Fibroblast of peridontal ligament (primary cell): ENCODE results near the gene ABCF3.
A peak's percentile ranks its signal among the peaks of the same experiment; 100 is the strongest.

Experiments used
- DNase-seq: peaks from one replicate; pipeline ENCODE4 v3.0.0-alpha.2; 2010; ENCODE audit errors: extremely low read depth

The ABCF3 gene

DNA sequence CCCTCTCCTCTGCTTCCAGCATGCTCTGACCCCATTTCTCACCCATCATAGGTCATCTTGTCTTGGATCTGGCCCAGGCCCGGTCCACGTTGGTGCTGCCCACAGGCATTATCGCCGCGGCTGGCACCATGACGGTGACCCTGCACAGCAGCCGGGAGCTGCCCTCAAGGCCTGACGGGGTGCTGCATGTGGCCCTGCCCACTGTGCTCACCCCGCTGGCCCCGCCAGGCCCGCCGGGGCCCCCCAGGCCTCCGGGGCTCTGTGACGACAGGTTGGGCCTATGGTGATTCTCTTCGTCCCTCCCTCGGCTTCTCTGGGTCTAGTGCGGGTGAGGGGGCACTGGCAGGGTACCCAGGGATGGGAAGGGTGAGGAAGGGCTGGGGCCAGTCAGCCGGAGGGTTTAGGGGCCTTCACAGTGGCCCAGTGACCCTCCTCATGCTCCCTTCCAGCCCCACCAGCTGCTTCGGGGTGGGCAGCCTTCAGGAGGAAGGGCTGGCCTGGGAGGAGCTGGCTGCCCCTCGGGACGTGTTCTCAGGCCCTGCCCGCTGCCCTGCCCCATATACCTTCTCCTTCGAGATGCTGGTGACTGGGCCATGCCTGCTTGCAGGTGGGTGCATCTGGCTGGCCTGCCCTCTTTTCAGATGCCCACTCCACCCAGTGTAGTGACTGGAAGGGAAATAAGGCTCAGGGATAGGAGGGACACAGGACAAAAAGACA lies 47.3 kb downstream of the ABCF3 start:
- DNase-seq = no peak

DNA sequence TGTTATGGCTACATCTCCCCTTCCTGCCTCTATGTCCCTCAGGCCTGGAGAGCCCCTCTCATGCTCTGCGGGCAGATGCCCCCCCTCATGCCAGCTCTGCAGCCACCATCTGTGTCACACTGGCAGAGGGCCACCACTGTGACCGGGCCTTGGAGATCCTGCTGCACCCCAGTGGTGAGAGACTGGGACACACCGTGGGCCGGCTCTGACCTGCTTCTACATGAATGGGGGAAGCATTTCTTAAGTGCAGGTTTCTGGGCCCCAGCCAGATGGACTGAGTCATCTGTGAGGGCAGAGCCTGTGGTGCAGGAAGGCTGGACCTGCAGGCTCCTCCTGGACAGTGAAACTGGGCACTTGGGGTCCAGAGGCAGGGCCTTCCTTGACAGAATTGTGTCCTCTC lies 48.2 kb downstream of the ABCF3 start:
- peak; percentile 51 for DNase-seq

DNA sequence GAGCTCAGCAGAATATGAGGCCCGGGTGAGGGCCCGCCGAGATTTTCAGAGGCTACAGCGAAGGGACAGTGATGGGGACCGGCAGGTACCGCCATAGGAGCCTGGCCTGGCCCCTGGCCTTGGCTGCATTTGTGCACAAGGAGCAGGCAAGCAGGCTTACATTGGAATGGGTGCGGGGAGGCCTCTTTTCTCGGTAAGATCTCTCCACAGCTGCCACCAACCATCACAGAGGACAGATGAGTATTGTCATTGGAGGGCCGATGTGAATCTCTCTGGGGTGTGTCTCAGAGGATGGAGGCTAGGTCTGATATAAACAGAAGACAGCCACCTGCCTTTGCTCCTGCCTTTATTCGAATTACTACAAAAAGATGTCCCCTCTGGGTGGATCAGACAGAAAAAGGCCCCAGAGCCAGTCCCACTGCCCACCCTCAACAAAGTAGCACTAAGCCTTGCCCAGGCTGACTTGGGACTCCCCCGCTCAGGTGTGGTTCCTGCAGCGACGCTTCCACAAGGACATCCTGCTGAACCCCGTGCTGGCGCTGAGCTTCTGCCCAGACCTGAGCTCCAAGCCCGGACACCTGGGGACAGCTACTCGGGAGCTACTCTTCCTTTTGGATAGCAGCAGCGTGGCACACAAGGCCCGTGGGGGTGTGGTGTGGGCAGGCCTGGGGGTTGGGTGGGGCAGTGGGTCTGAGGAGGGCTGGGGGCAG lies 48.8 kb downstream of the ABCF3 start:
- no peak for DNase-seq

DNA sequence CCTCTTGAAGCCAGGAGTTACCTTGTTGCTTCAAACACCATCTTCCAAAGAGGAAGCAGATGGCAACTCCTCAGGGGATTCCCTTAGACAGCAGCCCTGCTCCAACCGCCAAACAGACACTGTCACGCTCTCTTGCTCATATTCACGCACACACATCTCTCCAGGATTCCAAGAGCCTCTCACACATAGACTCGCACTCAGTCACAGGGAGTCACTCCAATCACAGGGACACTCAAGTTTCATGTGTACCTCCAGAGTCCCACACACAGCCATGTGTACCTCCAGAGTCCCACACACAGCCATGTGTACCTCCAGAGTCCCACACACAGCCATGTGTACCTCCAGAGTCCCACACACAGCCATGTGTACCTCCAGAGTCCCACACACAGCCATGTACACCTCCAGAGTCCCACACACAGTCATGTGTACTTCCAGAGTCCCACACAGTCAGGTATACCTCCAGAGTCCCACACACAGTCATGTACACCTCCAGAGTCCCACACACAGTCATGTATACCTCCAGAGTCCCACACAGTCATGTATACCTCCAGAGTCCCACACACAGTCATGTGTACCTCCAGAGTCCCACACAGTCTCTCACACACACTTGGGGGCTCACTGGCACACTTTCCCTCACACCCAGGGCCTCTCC lies 49.5 kb downstream of the ABCF3 start:
- no peak for DNase-seq

DNA sequence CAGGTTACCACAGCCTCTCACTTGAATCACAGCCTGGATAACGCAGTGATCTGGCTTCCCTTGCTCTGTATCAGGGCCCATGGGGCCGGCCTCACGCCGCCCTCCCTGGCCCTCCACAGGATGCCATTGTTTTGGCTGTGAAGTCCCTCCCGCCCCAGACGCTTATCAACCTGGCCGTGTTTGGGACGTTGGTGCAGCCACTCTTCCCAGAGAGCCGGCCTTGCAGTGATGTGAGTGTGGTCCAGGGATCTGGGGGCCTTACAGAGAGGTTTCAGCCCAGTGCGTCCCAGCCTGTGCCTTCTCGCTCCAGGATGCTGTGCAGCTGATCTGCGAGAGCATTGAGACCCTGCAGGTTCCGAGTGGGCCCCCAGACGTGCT lies 50.0 kb downstream of the ABCF3 start:
- DNase-seq = no peak

DNA sequence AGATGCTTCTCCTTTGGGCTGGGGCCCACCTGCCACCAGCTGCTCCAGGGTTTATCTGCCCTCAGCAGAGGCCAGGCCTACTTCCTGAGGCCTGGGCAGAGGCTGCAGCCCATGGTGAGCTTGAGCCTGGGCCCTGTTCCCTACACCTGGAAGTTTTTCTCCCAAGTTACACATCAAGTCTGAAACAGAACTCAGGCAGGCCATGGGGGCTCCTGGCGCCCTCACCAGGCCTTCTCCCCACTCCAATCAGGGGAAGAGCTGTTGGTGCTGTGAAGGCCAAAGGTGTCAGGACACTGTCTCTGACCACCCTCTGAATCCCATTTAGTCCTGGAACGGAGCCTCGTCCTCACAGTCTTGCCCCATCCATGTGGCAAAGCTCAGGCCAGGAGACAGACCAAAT lies 50.6 kb downstream of the ABCF3 start:
- DNase-seq = no peak

DNA sequence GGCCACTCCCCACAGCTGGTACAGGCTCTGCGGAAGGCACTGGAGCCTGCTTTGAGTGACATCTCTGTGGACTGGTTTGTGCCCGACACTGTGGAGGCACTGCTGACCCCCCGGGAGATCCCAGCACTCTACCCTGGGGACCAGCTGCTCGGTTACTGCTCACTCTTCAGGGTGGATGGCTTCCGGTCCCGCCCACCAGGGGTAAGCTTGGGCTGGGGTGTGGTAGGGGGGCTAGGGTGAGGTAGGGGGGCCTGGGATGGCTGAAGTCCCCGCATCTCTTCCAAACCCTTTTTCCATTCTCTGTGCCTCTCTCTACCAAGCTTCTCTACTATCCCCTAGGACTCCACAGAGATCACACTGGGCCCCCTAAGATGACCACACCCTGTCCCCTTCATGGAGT lies 51.2 kb downstream of the ABCF3 start:
- no peak for DNase-seq

DNA sequence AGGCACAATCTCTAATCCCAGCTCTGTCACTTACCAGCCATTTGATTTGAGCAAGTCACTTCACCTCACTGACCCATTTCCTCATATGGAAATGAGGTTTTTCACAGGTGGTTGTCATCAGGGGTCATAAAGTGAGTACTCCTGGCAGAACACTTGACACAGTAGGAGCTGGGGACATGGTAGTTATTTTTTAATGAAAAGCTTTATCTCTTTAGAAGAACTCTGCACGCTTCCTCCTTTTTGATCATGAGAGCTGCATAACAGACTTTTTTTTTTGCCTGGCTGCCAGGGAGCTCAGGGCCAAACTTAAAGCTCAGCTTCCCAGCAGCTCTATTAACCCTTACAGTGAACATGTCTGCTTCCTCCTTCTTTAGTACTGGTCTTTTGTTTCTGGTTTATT lies 51.8 kb downstream of the ABCF3 start:
- DNase-seq = no peak

DNA sequence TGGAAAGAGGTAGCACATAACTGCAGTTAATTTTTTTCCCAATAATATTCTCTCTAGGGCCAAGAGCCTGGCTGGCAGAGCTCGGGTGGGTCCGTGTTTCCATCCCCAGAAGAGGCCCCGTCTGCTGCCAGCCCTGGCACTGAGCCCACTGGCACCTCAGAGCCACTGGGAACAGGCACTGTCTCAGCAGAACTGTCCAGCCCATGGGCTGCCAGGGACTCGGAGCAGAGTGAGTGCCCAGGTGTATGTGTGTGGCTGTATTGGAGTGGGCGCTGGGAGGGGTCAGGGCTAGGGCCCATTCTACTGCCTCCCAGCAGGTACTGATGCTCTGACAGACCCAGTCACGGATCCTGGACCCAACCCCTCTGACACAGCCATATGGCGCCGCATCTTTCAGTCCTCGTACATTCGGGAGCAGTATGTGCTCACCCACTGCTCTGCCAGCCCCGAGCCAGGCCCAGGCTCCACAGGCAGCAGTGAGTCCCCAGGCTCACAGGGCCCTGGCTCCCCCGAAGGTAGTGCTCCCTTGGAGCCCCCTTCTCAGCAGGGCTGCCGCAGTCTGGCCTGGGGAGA lies 52.3 kb downstream of the ABCF3 start:
- no peak for DNase-seq

DNA sequence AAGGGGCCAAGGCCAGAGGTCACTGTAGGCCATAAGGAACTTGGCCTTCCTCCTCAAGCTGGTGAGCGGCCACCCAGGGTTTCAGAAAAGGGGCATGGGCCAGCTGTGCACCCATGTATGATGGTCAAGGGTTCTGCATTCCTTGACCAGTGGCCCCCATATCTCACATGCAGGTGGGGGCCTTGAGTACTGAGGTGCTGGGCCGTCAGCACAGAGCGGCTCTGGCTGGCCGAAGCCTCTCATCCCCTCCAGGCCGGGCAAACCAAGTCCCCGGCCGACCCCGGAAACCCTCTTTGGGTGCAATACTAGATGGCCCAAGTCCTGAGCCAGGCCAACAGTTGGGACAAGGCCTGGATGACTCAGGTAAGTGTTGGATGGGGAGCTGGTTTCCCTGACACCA lies 53.2 kb downstream of the ABCF3 start:
- DNase-seq = no peak

DNA sequence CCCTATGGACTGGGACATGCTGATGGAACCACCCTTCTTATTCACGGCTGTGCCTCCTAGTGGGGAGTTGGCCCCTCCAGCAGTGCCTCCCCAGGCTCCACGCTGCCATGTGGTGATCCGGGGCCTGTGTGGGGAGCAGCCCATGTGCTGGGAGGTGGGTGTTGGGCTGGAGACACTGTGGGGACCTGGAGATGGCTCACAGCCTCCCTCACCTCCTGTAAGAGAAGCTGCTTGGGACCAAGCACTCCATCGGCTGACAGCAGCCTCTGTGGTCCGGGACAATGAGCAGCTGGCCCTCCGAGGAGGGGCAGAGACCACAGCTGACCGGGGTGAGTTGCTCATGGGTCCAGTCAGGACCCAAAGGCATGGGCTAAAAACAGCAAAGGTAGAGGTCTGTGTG lies 53.7 kb downstream of the ABCF3 start:
- DNase-seq = no peak

DNA sequence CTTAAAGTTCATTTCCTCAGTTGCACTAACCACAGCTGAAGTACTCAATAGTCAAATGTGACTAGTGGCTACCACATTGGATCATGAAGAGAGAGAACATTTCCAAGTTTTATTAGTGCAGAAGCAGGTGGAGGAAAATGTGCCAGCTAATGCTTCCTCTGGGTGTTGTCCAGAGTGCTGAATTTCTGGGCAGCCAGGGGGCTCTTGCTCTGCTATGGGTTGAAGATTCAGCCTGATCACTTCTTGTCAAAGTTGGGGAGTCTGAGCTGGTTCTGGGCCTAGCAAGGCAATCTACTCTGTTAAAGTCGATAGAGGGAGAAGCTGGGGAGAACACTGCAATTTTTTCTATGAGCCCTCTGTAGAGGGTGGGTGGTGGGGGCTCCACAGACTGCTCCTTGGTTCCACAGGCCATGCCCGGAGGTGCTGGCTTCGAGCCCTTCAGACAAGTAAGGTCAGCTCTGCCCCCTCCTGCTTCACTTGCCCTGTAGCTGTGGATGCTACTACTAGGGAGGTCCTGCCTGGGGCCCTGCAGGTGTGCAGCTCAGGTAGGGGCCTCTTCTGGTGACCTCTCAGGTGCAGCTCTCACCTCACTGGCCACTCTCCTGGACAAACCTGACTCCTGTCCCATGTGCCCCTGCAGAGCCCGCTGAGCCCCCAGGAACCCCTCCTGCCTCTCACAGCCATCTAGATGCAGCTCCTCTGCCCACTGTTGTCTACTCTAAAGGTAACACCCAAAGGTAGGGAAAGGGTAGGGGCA lies 54.6 kb downstream of the ABCF3 start:
- peak; percentile 30 for DNase-seq

DNA sequence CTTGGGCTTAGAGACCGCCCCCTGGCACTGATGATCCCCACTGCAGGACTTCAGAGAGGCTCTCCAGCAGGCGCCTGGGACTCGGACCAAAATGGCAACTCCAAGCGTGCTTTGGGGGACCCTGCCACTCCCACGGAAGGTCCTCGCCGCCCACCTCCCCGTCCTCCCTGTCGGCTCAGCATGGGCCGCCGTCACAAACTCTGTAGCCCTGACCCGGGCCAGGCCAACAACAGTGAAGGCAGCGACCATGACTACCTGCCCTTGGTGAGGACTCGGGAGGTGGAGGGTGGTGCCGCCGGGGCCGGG lies 55.1 kb downstream of the ABCF3 start:
- no peak for DNase-seq

DNA sequence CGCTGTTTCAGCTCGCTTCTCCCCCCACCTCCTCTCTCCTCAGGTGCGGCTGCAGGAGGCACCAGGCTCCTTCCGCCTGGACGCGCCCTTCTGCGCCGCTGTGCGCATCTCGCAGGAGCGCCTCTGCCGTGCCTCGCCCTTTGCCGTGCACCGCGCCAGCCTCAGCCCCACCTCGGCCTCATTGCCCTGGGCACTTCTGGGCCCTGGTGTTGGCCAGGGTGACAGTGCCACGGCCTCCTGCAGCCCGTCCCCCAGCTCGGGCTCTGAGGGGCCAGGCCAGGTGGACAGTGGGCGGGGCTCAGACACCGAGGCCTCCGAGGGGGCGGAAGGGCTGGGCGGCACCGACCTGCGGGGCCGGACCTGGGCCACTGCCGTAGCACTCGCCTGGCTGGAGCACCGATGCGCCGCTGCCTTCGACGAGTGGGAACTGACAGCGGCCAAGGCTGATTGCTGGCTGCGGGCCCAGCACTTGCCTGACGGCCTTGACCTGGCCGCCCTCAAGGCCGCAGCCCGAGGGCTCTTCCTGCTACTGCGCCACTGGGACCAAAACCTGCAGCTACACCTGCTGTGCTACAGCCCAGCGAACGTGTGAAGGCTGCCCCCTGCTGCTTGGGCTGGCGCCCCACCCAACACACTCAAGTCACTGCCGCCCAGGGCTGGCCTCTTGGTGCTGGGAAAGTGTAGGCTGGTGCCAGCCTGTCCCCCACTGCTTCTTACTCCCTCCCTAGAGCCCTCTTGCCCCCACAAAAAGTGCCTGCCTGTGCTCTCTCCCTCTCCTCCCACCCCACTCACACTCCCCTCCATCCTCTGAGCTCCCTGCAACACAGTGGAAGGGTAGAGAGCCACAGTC lies 55.7 kb downstream of the ABCF3 start:
- DNase-seq = no peak

DNA sequence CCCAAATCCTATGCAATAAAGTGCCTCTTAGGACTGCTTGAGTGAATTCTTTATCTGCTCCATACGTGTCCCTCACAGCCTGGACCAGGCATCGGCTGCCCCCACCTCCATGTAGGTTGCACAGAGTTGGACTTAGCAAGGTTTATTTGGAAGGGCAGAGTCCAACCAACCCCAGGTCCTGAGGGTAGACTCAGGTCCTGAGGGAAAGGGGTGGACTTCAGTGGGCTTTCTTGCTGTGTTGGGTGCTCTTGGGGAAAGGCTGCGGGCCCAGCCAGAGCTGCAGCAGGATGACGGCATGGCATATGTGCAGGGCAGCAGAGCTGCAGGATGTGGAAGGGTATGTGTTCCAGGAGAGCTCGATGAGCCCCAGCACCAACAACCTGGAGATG lies 56.3 kb downstream of the ABCF3 start:
- no peak for DNase-seq
